Right ventricle myocardium inferior (tissue), 1 donor: ENCODE measurements around the gene LHX2. TPM values are rescaled to one million over a fixed set of nuclear protein-coding genes. Genes with fewer than 3 reads are reported as not detected.

Experiments
- ATAC-seq: fragments of 200-7000 bp; cut with Tn5 transposase; one replicate; pipeline ENCODE4 v1.9.1; 2020; ENCODE audit warnings: mild to moderate bottlenecking, moderate library complexity
- DNase-seq: peaks from one replicate; pipeline ENCODE4 v3.0.0; 2021; ENCODE audit errors: missing footprints
- intact Hi-C: fragments of 100-400 bp; cut with DNase I; formaldehyde crosslinking; loops from one replicate; pipeline ENCODE4 v1.11.0; 2022
- total RNA-seq: library from RNA; stranded (reverse); fragmentation: NEBNext Ultra II Directional; extraction: Animal tissue kit (Norgen Biotek cat#: 25700); gene quantifications from one replicate; pipeline ENCODE4 v1.2.1, GENCODE V29; 2021
- donor health status: DM: no; HTN: yes; CAD: no; lungs with severe emphysema.

Gene LHX2
- total RNA-seq, 1 donor from 2014 or later, result not detected

GRCh38 chr9:124044448-124044847 lies 32.9 kb downstream of the LHX2 start:
- no peak for ATAC-seq
- no peak for DNase-seq
- intact Hi-C loops, result loop anchor here (5.0 kb wide), 1 partner anchor 322 kb away; no protein-coding TSS in a partner anchor

GRCh38 chr9:124045076-124045829 lies 33.7 kb downstream of the LHX2 start:
- DNase-seq (peak; percentile 84), ATAC-seq (peak; percentile 83)
- intact Hi-C loops, result no loop called here

GRCh38 chr9:124045830-124046177 lies 34.2 kb downstream of the LHX2 start:
- peak; percentile 30 for ATAC-seq
- DNase-seq, result no peak
- intact Hi-C loops, result no loop called here

- intact Hi-C loops, result no loop called here
- ATAC-seq, result no peak
- DNase-seq, result no peak
Observed at GRCh38 chr9:124046189-124046588, 34.6 kb downstream of the LHX2 start.

- DNase-seq, result no peak
- intact Hi-C loops, result no loop called here
- ATAC-seq, result no peak
Observed at GRCh38 chr9:124047251-124047672, 35.7 kb downstream of the LHX2 start.

- ATAC-seq (no peak), DNase-seq (no peak)
- intact Hi-C loops, result no loop called here
Observed at GRCh38 chr9:124050955-124051354, 39.4 kb downstream of the LHX2 start.

GRCh38 chr9:124052401-124052800 lies 40.8 kb downstream of the LHX2 start:
- DNase-seq, result no peak
- intact Hi-C loops, result no loop called here
- no peak for ATAC-seq

- ATAC-seq (no peak), DNase-seq (no peak)
- intact Hi-C loops, result no loop called here
Observed at GRCh38 chr9:124054582-124055227, 43.1 kb downstream of the LHX2 start.

GRCh38 chr9:124060844-124061605 lies 49.5 kb downstream of the LHX2 start:
- ATAC-seq (no peak), DNase-seq (no peak)
- intact Hi-C loops, result no loop called here

- DNase-seq (no peak), ATAC-seq (no peak)
- intact Hi-C loops, result no loop called here
Observed at GRCh38 chr9:124062172-124062571, 50.6 kb downstream of the LHX2 start.

- intact Hi-C loops, result no loop called here
- no peak for DNase-seq
- no peak for ATAC-seq
Observed at GRCh38 chr9:124066783-124067577, 55.4 kb downstream of the LHX2 start.

GRCh38 chr9:124068251-124068650 lies 56.7 kb downstream of the LHX2 start:
- no peak for DNase-seq
- ATAC-seq, result no peak
- intact Hi-C loops, result no loop called here

GRCh38 chr9:124074746-124075145 lies 63.2 kb downstream of the LHX2 start:
- intact Hi-C loops, result no loop called here
- no peak for DNase-seq
- ATAC-seq, result no peak

GRCh38 chr9:124075761-124076160 lies 64.2 kb downstream of the LHX2 start:
- intact Hi-C loops, result no loop called here
- no peak for ATAC-seq
- DNase-seq, result no peak

- ATAC-seq (no peak), DNase-seq (no peak)
- intact Hi-C loops, result no loop called here
Observed at GRCh38 chr9:124077915-124078572, 66.5 kb downstream of the LHX2 start.

- intact Hi-C loops, result no loop called here
- DNase-seq, result no peak
- ATAC-seq, result no peak
Observed at GRCh38 chr9:124078641-124079040, 67.1 kb downstream of the LHX2 start.

GRCh38 chr9:124079176-124079925 lies 67.8 kb downstream of the LHX2 start:
- ATAC-seq, result peak; percentile 44

GRCh38 chr9:124082622-124083021 lies 71.1 kb downstream of the LHX2 start:
- DNase-seq, result no peak
- no peak for ATAC-seq
- intact Hi-C loops, result no loop called here

More at GRCh38 chr9:124079176-124079925, 67.8 kb downstream of the LHX2 start:
- intact Hi-C loops, result no loop called here
- DNase-seq, result no peak
